Vagina (tissue), 2 donors: ENCODE data around the gene PROB1. TPM values are rescaled to one million over a fixed set of nuclear protein-coding genes. Genes with fewer than 3 reads are reported as not detected.

Experiments
- DNase-seq, 2 donors: peaks; one replicate each; pipeline ENCODE4 v3.0.0-alpha.2; 2017; ENCODE audit errors: extremely low spot score in 2 of 2
- H3K27ac ChIP-seq: fragments of 200-600 bp; sonication (generic); one replicate; pipeline ENCODE4 v1.5.1; 2019
- H3K27me3 ChIP-seq: fragments of 200-600 bp; sonication (generic); one replicate; pipeline ENCODE4 v1.5.1; 2019
- H3K36me3 ChIP-seq, 2 donors: fragments of 200-600 bp; sonication (generic); one replicate each; pipeline ENCODE4 v1.5.1; 2017 to 2019
- H3K4me1 ChIP-seq: fragments of 200-600 bp; sonication (generic); one replicate; pipeline ENCODE4 v1.5.1; 2019
- H3K4me3 ChIP-seq, 2 donors: fragments of 200-600 bp; sonication (generic); 1 replicate in 1 of 2; 2 replicates in 1 of 2; pipeline ENCODE4 v1.5.1; 2016 to 2019
- H3K9me3 ChIP-seq: fragments of 200-600 bp; sonication (generic); one replicate; pipeline ENCODE4 v1.5.1; 2019
- CTCF ChIP-seq, 3 experiments: fragments of 450-650 bp in 2 of 3; fragments of 200-600 bp in 1 of 3; sonication (generic) in 1 of 3; IDR thresholded peaks; one replicate each; pipeline ENCODE4 v1.5.1; 2017 to 2019; ENCODE audit warnings: antibody characterized with exemption in 3 of 3, mild to moderate bottlenecking in 2 of 3, moderate library complexity in 2 of 3
- POLR2A ChIP-seq, 2 donors: fragments of 450-650 bp; IDR thresholded peaks; one replicate each; pipeline ENCODE4 v1.6.1; 2017; ENCODE audit warnings: antibody characterized with exemption in 2 of 2, mild to moderate bottlenecking in 2 of 2, moderate library complexity in 2 of 2
- POLR2AphosphoS5 ChIP-seq, 2 donors: sonication (generic); formaldehyde crosslinking; IDR thresholded peaks; one replicate each; pipeline ENCODE4 v1.9.0; 2017; ENCODE audit warnings: antibody characterized with exemption in 2 of 2, mild to moderate bottlenecking in 2 of 2, low read depth in 1 of 2; ENCODE audit not compliant: insufficient read depth in 1 of 2
- intact Hi-C: fragments of 100-400 bp; cut with DNase I; formaldehyde crosslinking; loops from one replicate; pipeline ENCODE4 v1.15.1; 2023
- total RNA-seq: library from RNA; depleted of rRNA; stranded (reverse); fragments of >200 nt; gene quantifications from one replicate; pipeline ENCODE4 v1.2.3, GENCODE V29; 2016

Gene PROB1
- total RNA-seq, 1 donor from 2014 or later = 2.5 TPM

GRCh38 chr5:139382807-139383206, 12.1 kb downstream of the PROB1 start:
- Histone ChIP-seq H3K4me3 (no peak overlapping the region), H3K27me3 (no peaks in the 10 kb centered on the region), H3K9me3 (no peaks in the 10 kb centered on the region), H3K36me3 (no peaks in the 10 kb centered on the region), H3K27ac (no peak overlapping the region), H3K4me1 (peaks cover 29% of the 10 kb centered on the region)
- no peak for DNase-seq
- TF ChIP-seq POLR2A (IDR thresholded peaks at IDR 0.05) (no peak), POLR2AphosphoS5 (IDR thresholded peaks at IDR 0.05; ENCODE audit: insufficient read depth in 1 of 2, low read depth in 1 of 2) (no peak), CTCF (IDR thresholded peaks at IDR 0.05) (no peak)
- intact Hi-C loops = no loop called here

- intact Hi-C loops = no loop called here
- no peak for TF ChIP-seq CTCF (IDR thresholded peaks at IDR 0.05)
- peaks cover 25% of the 10 kb centered on the region for H3K4me1 ChIP-seq
- H3K9me3 ChIP-seq = no peaks in the 10 kb centered on the region
- no peaks in the 10 kb centered on the region for H3K36me3 ChIP-seq
- DNase-seq = peak in 1 of 2 donors; percentile 85
- no peak overlapping the region for H3K27ac ChIP-seq
- H3K4me3 ChIP-seq = no peak overlapping the region
- H3K27me3 ChIP-seq = no peaks in the 10 kb centered on the region
These were observed 12.8 kb downstream of the PROB1 start for GRCh38 chr5:139381837-139382761.

GRCh38 chr5:139379626-139380449, 15.1 kb downstream of the PROB1 start:
- H3K4me1 ChIP-seq = peaks cover 13% of the 10 kb centered on the region
- H3K36me3 ChIP-seq = no peaks in the 10 kb centered on the region
- DNase-seq = no peak
- intact Hi-C loops = no loop called here
- no peaks in the 10 kb centered on the region for H3K9me3 ChIP-seq
- H3K27me3 ChIP-seq = no peaks in the 10 kb centered on the region
- no peak overlapping the region for H3K27ac ChIP-seq
- H3K4me3 ChIP-seq = no peak overlapping the region
- TF ChIP-seq CTCF (IDR thresholded peaks at IDR 0.05) (no peak), POLR2AphosphoS5 (IDR thresholded peaks at IDR 0.05; ENCODE audit: insufficient read depth in 1 of 2, low read depth in 1 of 2) (no peak), POLR2A (IDR thresholded peaks at IDR 0.05) (no peak)

- Histone ChIP-seq H3K27me3 (no peaks in the 10 kb centered on the region), H3K36me3 (no peaks in the 10 kb centered on the region), H3K27ac (no peak overlapping the region), H3K4me3 (no peak overlapping the region), H3K9me3 (no peaks in the 10 kb centered on the region), H3K4me1 (peaks cover 4% of the 10 kb centered on the region)
- DNase-seq = no peak
- intact Hi-C loops = no loop called here
- TF ChIP-seq POLR2A (IDR thresholded peaks at IDR 0.05) = no peak
- no peak for TF ChIP-seq CTCF (IDR thresholded peaks at IDR 0.05)
- no peak for TF ChIP-seq POLR2AphosphoS5 (IDR thresholded peaks at IDR 0.05; ENCODE audit: insufficient read depth in 1 of 2, low read depth in 1 of 2)
These were observed 16.0 kb downstream of the PROB1 start for GRCh38 chr5:139378941-139379361.
